SK-N-MC (cell line): ENCODE measurements around the gene NCKAP5.

Experiments
- DNase-seq: peaks from one replicate; pipeline ENCODE4 v3.0.0-alpha.2; 2011; ENCODE audit warnings: low read depth, low spot score
- H3K27ac ChIP-seq: fragments of 200-600 bp; sonication (generic); 2 replicates; pipeline ENCODE4 v1.5.1; 2016; ENCODE audit warnings: mixed run types
- H3K36me3 ChIP-seq: fragments of 200-600 bp; sonication (generic); 2 replicates; pipeline ENCODE4 v1.6.1; 2017; ENCODE audit warnings: antibody characterized with exemption, low read length, mixed read lengths; ENCODE audit not compliant: insufficient read depth
- H3K4me3 ChIP-seq: fragments of 200-600 bp; sonication (generic); 2 replicates; pipeline ENCODE4 v1.5.1; 2016
- H3K9ac ChIP-seq: fragments of 200-600 bp; sonication (generic); 2 replicates; pipeline ENCODE4 v1.8.0; 2017; ENCODE audit warnings: mixed run types, mixed read lengths; ENCODE audit not compliant: insufficient read length
- H3K9me3 ChIP-seq: fragments of 200-600 bp; sonication (generic); 2 replicates; pipeline ENCODE4 v1.6.1; 2017; ENCODE audit warnings: low read depth, mild to moderate bottlenecking, antibody characterized with exemption, low read length, moderate library complexity, mixed read lengths
- EZH2 ChIP-seq: fragments of 200-600 bp; sonication (generic); IDR thresholded peaks from one replicate; pipeline ENCODE4 v1.6.1; 2017; ENCODE audit warnings: antibody characterized with exemption
- FOXP2 ChIP-seq: optimal IDR thresholded peaks from 2 replicates; pipeline ENCODE3; 2011; ENCODE audit warnings: mild to moderate bottlenecking, moderate library complexity; ENCODE audit not compliant: insufficient read depth; ENCODE audit errors: extremely low read length, control extremely low read depth
- POLR2AphosphoS5 ChIP-seq: IDR thresholded peaks from 2 replicates; pipeline ENCODE4 v1.6.1; 2012; ENCODE audit warnings: mild to moderate bottlenecking, low read depth, low read length, borderline replicate concordance

NCKAP5 gene

DNA sequence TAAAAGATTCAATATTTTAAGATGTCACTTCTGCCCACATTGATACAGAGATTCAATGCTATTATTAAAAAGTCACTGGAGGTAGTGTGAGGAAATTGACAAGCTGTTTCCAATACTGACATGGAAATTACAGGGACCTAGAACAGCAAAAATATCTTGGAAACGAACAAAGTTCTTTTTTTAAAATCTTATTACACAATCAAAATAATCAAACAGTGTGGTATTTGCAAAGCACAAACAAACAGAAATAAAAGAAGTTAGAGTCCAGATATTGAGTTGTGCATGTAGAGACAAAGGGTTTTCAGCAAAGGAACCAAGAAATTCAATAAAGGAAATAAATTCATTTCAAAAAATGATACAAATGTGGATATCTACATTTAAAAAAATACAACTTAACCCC lies 369.6 kb downstream of the NCKAP5 start:
- DNase-seq = no peak
- H3K9me3 ChIP-seq = no peaks in the 10 kb centered on the region; the same call in 1 of the 2 replicates
- H3K27ac ChIP-seq = no peak overlapping the region
- H3K36me3 ChIP-seq = no peaks in the 10 kb centered on the region; the same call in 1 of the 2 replicates
- TF ChIP-seq FOXP2 (no peak), EZH2 (no peak), POLR2AphosphoS5 (no peak)
- no peak overlapping the region for H3K9ac ChIP-seq
- H3K4me3 ChIP-seq = no peak overlapping the region

DNA sequence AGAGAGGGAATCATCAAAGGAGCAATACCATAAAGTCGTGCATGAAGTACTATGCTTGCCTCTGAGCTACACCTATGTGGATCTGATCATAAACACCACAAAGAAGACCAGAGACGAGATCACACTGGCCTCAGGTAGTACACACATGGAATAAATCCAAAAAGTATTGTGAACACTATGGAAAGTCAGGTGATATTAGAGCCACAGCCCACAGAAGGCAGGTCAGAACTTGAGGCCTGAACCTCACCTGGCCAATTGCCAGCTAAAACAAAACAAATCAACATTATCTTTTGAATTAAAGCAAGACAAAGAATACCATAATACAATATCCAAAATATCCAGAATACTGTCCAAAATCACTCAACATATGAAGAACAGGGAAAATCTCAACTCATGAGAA lies 371.1 kb downstream of the NCKAP5 start:
- Histone ChIP-seq H3K9me3 (no peaks in the 10 kb centered on the region; the same call in 1 of the 2 replicates), H3K4me3 (no peak overlapping the region), H3K9ac (no peak overlapping the region), H3K36me3 (no peaks in the 10 kb centered on the region; the same call in 1 of the 2 replicates), H3K27ac (no peak overlapping the region)
- no peak for TF ChIP-seq EZH2
- no peak for TF ChIP-seq POLR2AphosphoS5
- no peak for TF ChIP-seq FOXP2
- DNase-seq = no peak

DNA sequence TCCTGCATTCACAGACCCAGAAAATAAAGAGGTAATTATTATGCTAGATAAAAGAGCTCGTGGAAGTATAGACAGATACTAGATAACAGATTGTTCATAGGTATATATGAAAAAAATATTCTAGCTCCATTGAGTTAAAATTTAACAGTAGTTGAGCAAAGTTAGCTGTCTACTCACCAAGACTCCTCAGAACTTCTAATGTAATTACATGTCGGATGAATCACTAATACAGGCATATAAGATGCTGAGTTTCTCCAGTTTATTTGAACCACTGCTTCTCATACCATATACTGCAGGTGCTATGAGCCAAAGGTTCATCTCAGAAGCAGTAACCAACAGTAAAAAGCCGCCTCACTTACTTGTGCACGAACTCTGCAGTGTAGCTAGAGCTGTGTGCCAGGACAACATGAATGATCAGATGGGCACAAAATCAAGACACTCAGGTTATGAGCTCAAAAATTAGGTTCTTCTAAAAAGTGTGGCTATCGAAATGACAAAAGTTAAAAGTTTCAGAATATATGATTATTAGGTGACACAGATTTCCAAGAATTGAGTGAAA lies 373.4 kb downstream of the NCKAP5 start:
- no peak for TF ChIP-seq POLR2AphosphoS5
- no peak for TF ChIP-seq FOXP2
- TF ChIP-seq EZH2 = no peak
- Histone ChIP-seq H3K4me3 (no peak overlapping the region), H3K36me3 (no peaks in the 10 kb centered on the region; the same call in 1 of the 2 replicates), H3K27ac (0 out of 2 replicates have a peak overlapping the region, but pooled peaks have one; percentile 8), H3K9me3 (no peaks in the 10 kb centered on the region; the same call in 1 of the 2 replicates), H3K9ac (no peak overlapping the region)
- no peak for DNase-seq

DNA sequence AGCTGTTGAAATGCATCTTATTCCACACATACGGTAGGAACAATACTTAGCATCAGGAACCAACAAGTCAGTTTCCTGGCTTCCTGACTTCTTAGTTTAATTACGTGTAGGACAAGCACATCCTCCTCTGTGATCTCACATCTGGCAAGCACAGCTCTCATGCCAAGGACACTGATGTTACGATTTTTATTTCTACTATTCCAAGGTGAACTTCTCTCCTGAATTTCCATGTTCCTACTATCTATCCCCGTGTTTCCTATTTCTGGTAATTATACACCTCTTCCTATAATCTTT lies 374.0 kb downstream of the NCKAP5 start:
- DNase-seq = no peak
- Histone ChIP-seq H3K4me3 (no peak overlapping the region), H3K27ac (0 out of 2 replicates have a peak overlapping the region, but pooled peaks have one; percentile 51), H3K9ac (peak overlapping the region; percentile 20), H3K9me3 (no peaks in the 10 kb centered on the region; the same call in 1 of the 2 replicates), H3K36me3 (no peaks in the 10 kb centered on the region; the same call in 1 of the 2 replicates)
- TF ChIP-seq FOXP2 (no peak), POLR2AphosphoS5 (no peak), EZH2 (no peak)

DNA sequence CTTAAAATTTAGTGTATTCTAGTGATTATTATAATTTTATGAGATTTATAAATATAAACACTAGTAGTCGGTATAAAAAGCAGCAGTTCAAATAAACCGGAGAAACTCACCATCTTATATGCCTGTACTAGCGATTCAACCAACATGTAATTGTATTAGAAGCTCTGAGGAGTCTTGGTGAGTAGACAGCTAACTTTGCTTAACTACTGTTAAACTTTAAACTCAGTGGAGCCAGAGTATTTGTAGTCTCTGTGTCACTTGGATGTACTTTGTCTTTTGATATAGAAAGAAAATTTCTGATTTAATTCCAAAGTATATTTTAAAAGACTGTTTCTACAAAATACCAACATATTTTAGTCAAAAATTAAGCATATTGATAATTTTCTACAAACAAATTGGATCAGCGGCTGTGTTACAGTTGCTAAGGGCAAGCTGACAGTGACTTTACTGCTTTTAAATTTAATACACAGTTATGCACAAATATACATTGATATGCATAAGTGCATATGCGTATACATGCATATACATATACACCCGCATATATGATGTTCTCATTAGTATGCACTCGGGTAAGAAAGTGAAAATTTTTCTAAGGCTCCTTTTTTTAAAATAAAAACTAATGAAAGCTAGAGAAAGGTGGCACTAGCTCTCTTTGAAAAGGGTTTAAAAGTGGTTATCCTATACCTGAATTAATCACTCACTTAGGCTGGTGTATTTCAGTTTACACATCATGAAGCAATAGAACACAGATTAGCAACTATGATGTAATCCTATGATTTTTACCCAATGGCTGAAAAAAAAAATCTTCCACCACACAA lies 374.5 kb downstream of the NCKAP5 start:
- no peaks in the 10 kb centered on the region; the same call in 1 of the 2 replicates for H3K9me3 ChIP-seq
- no peak for DNase-seq
- H3K9ac ChIP-seq = peak overlapping the region; percentile 20
- no peak overlapping the region for H3K4me3 ChIP-seq
- no peak for TF ChIP-seq FOXP2
- no peaks in the 10 kb centered on the region; the same call in 1 of the 2 replicates for H3K36me3 ChIP-seq
- 0 out of 2 replicates have a peak overlapping the region, but pooled peaks have one; percentile 51 for H3K27ac ChIP-seq

DNA sequence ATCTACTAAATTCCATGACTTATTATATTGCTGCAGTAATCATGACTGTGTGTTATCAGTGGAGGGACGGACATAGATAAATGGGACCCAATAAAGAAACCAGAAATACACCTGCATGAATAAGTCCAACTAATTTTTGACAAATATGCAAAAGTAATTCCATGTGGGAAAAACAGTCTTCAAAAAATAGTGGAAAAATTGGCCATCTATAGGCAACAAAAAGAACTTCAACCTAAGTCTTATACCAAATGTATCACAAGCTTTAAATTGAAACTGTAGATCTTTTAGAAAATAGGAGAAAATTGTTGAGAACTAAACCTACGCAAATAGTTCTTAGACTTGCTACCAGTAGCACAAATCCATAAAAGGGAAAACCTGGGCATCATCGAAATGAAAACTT lies 376.2 kb downstream of the NCKAP5 start:
- H3K9ac ChIP-seq = no peak overlapping the region
- H3K9me3 ChIP-seq = no peaks in the 10 kb centered on the region
- no peak for DNase-seq
- TF ChIP-seq POLR2AphosphoS5 (no peak), EZH2 (no peak)
- no peak overlapping the region for H3K4me3 ChIP-seq
- H3K36me3 ChIP-seq = no peaks in the 10 kb centered on the region
- H3K27ac ChIP-seq = no peak overlapping the region

DNA sequence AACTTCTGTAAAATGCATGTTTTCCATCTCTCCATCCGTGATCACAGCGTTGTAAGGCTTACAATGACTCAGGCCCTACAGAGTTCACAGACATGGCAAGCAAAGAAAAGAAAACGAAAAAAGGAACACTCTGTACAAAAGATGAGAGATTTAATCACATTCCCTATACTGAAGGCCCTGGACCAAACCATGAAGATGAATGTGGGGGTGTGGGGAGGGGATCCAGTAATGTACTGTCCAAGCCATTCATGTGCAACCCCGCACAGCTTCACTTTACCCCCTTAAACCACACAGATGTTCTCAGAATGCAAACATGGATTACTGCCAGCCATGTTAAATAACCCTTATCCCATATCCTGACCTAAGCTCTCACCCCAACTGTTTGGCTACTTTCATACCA lies 391.1 kb downstream of the NCKAP5 start:
- no peaks in the 10 kb centered on the region; the same call in 1 of the 2 replicates for H3K9me3 ChIP-seq
- no peak overlapping the region for H3K27ac ChIP-seq
- TF ChIP-seq POLR2AphosphoS5 (no peak), EZH2 (no peak), FOXP2 (no peak)
- H3K4me3 ChIP-seq = no peak overlapping the region
- no peak for DNase-seq
- H3K36me3 ChIP-seq = 0 out of 2 replicates have a peak, but pooled peaks cover 3% of the 10 kb centered on the region
- no peak overlapping the region for H3K9ac ChIP-seq

DNA sequence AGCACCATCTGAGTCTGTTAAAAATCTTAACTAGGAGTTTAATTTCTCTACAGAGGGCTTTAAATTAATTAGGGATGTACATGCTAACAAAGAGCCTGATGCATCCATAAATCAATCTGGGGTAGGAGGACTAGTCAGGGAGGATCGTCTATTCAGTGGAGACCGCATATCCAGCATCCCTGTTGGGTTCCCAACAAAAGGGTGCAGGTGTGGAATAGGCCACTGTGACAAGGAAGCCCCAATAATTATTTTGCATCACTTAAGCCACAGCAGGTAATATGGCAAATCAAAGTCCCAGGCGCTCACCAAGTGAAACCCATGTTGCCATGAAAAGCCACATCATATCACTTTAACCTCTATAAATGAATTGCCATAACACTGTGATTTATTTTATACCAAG lies 392.3 kb downstream of the NCKAP5 start:
- no peak overlapping the region for H3K4me3 ChIP-seq
- H3K36me3 ChIP-seq = 0 out of 2 replicates have a peak, but pooled peaks cover 3% of the 10 kb centered on the region
- no peak overlapping the region for H3K9ac ChIP-seq
- no peak overlapping the region for H3K27ac ChIP-seq
- no peak for DNase-seq
- no peaks in the 10 kb centered on the region; the same call in 1 of the 2 replicates for H3K9me3 ChIP-seq
- TF ChIP-seq EZH2 (no peak), POLR2AphosphoS5 (no peak), FOXP2 (no peak)

DNA sequence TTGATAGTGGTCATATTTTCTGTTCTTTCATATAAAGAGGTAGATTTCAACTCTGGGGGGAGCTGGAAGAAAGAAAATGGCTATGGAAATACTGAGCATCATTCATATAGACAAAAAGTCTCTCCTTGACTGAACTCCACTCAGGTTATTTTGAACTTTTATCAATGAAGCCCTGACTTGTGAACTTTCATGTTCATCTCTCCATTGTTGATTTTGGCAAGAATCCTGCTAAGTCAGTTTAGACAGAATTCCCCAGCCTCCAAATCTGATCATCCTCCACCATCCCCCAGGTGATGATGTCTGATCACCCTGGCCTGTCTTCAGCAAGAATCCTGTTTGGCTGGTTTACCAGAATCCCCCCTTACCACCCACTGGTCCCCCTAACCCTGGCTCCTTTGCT lies 395.0 kb downstream of the NCKAP5 start:
- no peak for TF ChIP-seq FOXP2
- TF ChIP-seq POLR2AphosphoS5 = no peak
- TF ChIP-seq EZH2 = no peak
- Histone ChIP-seq H3K27ac (peak overlapping the region; percentile 35), H3K9me3 (no peaks in the 10 kb centered on the region), H3K36me3 (no peaks in the 10 kb centered on the region), H3K9ac (no peak overlapping the region), H3K4me3 (no peak overlapping the region)
- no peak for DNase-seq
